Measurements from ENCODE around the gene SALL1. TPM values are rescaled to one million over a fixed set of nuclear protein-coding genes. Genes with fewer than 3 reads are reported as not detected.

Gene SALL1
- total RNA-seq, 1 experiment from 2014 or later: not detected

GRCh38 chr16:51197953-51198748 lies 47.1 kb upstream of the SALL1 start:
- no peaks in the 10 kb centered on the region for H3K9me3 ChIP-seq (ENCODE audit: control insufficient read depth, insufficient read depth, low read depth, low read length)
- H3K36me3 ChIP-seq (ENCODE audit: control insufficient read depth, insufficient read depth, low read length): no peaks in the 10 kb centered on the region
- intact Hi-C loops (cut with micrococcal nuclease; ENCODE audit: unreplicated experiment): no loop called here
- in situ Hi-C loops (cut with HindIII; ENCODE audit: low pct_unique_long_range_greater_than_20kb, low sequenced_read_pairs): no loop called here
- no peak for DNase-seq (ENCODE audit: low read depth, low spot score)
- ChIA-PET CTCF (no interaction called here), POLR2A (no interaction called here)
- no peaks in the 10 kb centered on the region for H3K27me3 ChIP-seq (ENCODE audit: control insufficient read depth, insufficient read depth, low read length)
- H3K27ac ChIP-seq (ENCODE audit: low read length): no peak overlapping the region
- ATAC-seq: no peak
- H3K4me3 ChIP-seq (ENCODE audit: low read depth in 2 of 2, low read length in 2 of 2): no peak overlapping the region
- BruUV-seq (replicated peaks): no TSS peak
- H3K4me1 ChIP-seq (ENCODE audit: control insufficient read depth, insufficient read depth, low read length): no peaks in the 10 kb centered on the region
- TF ChIP-seq TCF7L2 (IDR thresholded peaks at IDR 0.05; ENCODE audit: low read depth, low read length) (no peak), POLR2AphosphoS5 (IDR thresholded peaks at IDR 0.05; ENCODE audit: low read depth, low read length) (no peak), SIN3A (IDR thresholded peaks at IDR 0.05; ENCODE audit: borderline replicate concordance, insufficient read depth, low read depth, low read length) (no peak), REST (IDR thresholded peaks at IDR 0.05; ENCODE audit: insufficient read depth in 1 of 2, low read depth in 2 of 2, low read length in 1 of 2) (no peak), CTCF (IDR thresholded peaks at IDR 0.05) (no peak)

GRCh38 chr16:51193879-51194278 lies 42.8 kb upstream of the SALL1 start:
- no peak for ATAC-seq
- POLR2A ChIA-PET: no interaction called here

More at GRCh38 chr16:51193879-51194278, 42.8 kb upstream of the SALL1 start:
- no peaks in the 10 kb centered on the region for H3K27me3 ChIP-seq (ENCODE audit: control insufficient read depth, insufficient read depth, low read length)
- H3K36me3 ChIP-seq (ENCODE audit: control insufficient read depth, insufficient read depth, low read length): no peaks in the 10 kb centered on the region
- H3K4me3 ChIP-seq (ENCODE audit: low read depth in 2 of 2, low read length in 2 of 2): no peak overlapping the region
- no peak for TF ChIP-seq CTCF (IDR thresholded peaks at IDR 0.05)
- no peak for TF ChIP-seq SIN3A (IDR thresholded peaks at IDR 0.05; ENCODE audit: borderline replicate concordance, insufficient read depth, low read depth, low read length)
- no peak for TF ChIP-seq TCF7L2 (IDR thresholded peaks at IDR 0.05; ENCODE audit: low read depth, low read length)
- TF ChIP-seq POLR2AphosphoS5 (IDR thresholded peaks at IDR 0.05; ENCODE audit: low read depth, low read length): no peak
- no peak for TF ChIP-seq REST (IDR thresholded peaks at IDR 0.05; ENCODE audit: insufficient read depth in 1 of 2, low read depth in 2 of 2, low read length in 1 of 2)
- BruUV-seq (replicated peaks): no TSS peak
- no peaks in the 10 kb centered on the region for H3K9me3 ChIP-seq (ENCODE audit: control insufficient read depth, insufficient read depth, low read depth, low read length)
- no peaks in the 10 kb centered on the region for H3K4me1 ChIP-seq (ENCODE audit: control insufficient read depth, insufficient read depth, low read length)
- CTCF ChIA-PET: no interaction called here
- in situ Hi-C loops (cut with HindIII; ENCODE audit: low pct_unique_long_range_greater_than_20kb, low sequenced_read_pairs): no loop called here
- no peak overlapping the region for H3K27ac ChIP-seq (ENCODE audit: low read length)
- intact Hi-C loops (cut with micrococcal nuclease; ENCODE audit: unreplicated experiment): no loop called here
- no peak for DNase-seq (ENCODE audit: low read depth, low spot score)
